HG02610 (cell line): ENCODE measurements around the gene NT5C1B.

Experiments
- ATAC-seq: cut with Tn5 transposase; IDR thresholded peaks from one replicate; pipeline ENCODE4 v1.9.1; 2021; ENCODE audit warnings: mild to moderate bottlenecking, moderate library complexity; ENCODE audit not compliant: unreplicated experiment

Gene NT5C1B

GRCh38 chr2:18518116-18519111 is 71.0 kb downstream of the NT5C1B start:
- ATAC-seq: no peak

GRCh38 chr2:18517386-18517785 is 72.0 kb downstream of the NT5C1B start:
- no peak for ATAC-seq

- no peak for ATAC-seq
These were observed 73.3 kb downstream of the NT5C1B start for GRCh38 chr2:18516112-18516511.

GRCh38 chr2:18514526-18515461 is 74.6 kb downstream of the NT5C1B start:
- no peak for ATAC-seq
